Measurements from ENCODE around the gene ADRA2C.

The ADRA2C gene

DNA sequence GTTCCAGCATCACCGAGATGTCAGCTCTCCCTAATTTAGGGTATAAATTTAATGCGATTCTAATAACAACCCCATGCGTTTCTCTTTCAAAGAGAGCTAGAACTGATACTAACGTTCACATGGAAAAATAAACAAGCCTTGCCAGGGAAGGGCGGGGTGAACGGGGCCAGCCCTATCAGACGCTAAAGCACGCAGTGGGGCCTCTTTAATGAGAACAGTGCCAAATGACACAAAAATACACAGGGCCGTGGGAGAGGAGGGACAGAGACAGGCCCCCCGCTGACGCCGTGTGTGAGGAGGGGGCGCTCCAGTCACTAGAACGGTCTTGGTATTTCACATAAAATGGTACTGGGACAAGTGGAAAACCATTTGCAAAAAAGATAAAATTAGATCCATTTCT lies 21.3 kb upstream of the ADRA2C start:
- no peak overlapping the region for H3K27ac ChIP-seq
- TF ChIP-seq, protein P1, sequence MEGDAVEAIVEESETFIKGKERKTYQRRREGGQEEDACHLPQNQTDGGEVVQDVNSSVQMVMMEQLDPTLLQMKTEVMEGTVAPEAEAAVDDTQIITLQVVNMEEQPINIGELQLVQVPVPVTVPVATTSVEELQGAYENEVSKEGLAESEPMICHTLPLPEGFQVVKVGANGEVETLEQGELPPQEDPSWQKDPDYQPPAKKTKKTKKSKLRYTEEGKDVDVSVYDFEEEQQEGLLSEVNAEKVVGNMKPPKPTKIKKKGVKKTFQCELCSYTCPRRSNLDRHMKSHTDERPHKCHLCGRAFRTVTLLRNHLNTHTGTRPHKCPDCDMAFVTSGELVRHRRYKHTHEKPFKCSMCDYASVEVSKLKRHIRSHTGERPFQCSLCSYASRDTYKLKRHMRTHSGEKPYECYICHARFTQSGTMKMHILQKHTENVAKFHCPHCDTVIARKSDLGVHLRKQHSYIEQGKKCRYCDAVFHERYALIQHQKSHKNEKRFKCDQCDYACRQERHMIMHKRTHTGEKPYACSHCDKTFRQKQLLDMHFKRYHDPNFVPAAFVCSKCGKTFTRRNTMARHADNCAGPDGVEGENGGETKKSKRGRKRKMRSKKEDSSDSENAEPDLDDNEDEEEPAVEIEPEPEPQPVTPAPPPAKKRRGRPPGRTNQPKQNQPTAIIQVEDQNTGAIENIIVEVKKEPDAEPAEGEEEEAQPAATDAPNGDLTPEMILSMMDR (IDR thresholded peaks at IDR 0.05): no peak
- no peak for TF ChIP-seq ZFX (IDR thresholded peaks at IDR 0.05; ENCODE audit: borderline replicate concordance)

DNA sequence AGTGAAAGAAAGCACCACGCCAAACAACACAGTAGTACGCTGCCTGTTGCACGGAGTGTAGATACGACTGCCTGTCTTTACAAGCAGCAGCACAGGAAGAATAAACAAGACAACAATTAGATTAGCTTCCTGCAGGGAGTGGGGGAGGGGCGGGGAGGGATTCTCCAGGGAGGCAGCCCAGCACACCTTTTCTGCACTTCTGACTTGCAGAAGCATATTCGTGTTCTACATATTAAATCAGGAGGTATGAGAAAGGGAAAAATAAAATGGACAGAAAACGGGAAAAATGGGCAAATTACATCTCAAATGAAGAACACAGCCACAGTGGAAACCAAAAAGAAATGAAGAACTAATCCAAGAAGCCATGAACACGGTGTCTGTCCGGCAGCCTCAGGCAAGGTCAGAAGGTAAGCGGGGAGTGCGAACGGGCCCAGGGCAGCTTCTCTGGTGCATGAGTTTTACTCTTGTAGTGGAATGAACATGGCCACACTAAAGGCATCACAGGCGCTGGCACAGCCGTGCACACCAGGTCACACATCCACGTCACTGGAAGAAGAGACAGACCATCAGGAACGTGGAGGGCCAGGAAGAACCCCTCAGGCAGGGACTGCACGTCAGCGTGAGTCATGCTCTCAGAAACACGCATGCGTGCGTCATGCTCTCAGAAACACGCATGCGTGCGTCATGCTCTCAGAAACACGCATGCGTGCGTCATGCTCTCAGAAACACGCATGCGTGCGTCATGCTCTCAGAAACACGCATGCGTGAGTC lies 20.1 kb upstream of the ADRA2C start:
- peak overlapping the region; percentile 70 for H3K27ac ChIP-seq
- TF ChIP-seq, protein P1 (IDR thresholded peaks at IDR 0.05): no peak
- TF ChIP-seq ZFX (IDR thresholded peaks at IDR 0.05; ENCODE audit: borderline replicate concordance): no peak

DNA sequence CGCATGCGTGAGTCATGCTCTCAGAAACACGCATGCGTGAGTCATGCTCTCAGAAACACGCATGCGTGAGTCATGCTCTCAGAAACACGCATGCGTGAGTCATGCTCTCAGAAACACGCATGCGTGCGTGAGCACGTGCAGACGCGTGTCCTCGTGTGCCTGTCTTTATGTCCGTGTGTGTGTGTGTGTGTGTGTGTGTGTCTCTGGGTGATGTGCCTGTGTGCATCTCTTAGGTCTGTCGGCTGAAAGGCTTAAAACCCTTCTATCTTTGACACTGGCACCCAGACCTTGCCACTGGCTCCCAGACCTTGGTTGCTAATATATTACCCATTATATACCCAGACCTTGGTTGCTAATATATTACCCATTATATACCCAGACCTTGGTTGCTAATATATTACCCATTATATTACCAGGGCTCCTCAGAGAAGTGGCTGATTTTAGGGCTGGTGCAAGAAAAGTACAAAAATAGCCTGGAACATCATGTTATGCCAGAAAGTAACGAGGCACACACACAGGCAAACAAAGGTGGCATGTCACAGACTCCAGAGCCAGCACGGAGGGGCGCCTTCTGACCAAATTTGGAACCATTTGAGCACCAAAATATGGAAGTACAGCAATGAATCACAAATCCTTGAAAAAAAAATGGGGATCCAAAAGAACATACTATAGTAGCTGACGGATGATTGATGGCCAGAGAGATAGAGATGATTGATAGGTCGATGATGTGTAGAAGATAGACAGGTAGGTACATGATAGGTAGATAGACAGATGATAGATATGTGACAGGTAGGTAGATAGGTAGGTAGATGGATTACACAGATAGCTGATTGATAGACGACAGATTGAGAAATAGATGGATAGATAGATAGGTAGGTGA lies 19.2 kb upstream of the ADRA2C start:
- TF ChIP-seq, protein P1 (IDR thresholded peaks at IDR 0.05): no peak
- no peak for TF ChIP-seq ZFX (IDR thresholded peaks at IDR 0.05; ENCODE audit: borderline replicate concordance)

DNA sequence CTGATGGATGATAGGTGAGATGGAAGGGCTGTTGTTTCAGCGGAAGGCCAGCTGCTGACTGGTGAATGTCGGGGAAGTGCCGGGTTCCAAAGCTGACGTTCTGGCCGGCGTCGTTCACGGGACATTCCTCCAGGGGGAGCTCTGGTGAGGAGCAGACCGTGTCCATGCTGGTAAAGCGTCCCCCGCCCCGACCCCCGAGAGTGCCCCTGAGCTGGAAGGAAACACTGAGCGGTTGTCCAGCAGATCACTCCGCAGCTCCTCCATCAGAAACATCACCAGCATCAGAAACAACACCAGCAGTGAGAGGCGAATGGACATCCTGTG lies 18.6 kb upstream of the ADRA2C start:
- no peak overlapping the region for H3K27ac ChIP-seq
- TF ChIP-seq, protein P1 (IDR thresholded peaks at IDR 0.05): peak; percentile 39
- TF ChIP-seq ZFX (IDR thresholded peaks at IDR 0.05; ENCODE audit: borderline replicate concordance): no peak

More for the DNA sequence above, 19.2 kb upstream of the ADRA2C start:
- no peak overlapping the region for H3K27ac ChIP-seq

DNA sequence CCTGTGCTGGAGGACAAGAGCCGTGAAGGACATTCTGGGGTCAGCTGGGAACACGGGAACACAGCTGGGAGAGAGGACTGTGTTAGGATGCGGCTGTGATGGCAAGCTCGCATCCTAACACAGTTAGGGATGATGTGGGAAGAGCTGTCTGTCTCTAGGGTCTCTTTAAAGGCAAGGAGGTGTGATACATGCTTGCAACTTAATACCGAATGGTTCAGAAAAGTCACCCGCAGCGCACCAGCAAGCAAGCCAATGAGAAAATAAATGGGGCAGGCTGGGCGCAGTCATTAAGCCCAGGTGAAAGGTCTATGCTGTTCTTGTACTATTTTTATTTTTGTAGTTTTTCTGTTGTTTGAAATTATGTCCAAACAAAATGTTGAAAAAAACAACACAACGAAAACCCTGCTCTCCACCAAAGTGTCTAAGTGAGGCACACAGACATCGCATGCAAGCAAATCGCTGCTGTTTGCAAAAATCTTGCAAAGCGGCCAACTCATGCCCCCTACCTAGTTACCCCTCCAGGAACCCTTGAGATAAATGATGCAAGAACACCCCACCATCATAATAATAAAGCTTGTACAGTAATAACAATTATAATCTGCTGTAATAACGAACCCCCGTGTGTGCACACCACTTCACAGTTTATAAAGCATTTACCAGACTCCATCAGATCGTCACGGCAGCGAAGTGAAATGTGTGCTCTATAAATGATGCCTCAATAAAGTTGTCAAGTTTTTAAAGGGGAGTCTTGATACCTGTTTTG lies 17.9 kb upstream of the ADRA2C start:
- TF ChIP-seq, protein P1 (IDR thresholded peaks at IDR 0.05): no peak
- H3K27ac ChIP-seq: no peak overlapping the region

DNA sequence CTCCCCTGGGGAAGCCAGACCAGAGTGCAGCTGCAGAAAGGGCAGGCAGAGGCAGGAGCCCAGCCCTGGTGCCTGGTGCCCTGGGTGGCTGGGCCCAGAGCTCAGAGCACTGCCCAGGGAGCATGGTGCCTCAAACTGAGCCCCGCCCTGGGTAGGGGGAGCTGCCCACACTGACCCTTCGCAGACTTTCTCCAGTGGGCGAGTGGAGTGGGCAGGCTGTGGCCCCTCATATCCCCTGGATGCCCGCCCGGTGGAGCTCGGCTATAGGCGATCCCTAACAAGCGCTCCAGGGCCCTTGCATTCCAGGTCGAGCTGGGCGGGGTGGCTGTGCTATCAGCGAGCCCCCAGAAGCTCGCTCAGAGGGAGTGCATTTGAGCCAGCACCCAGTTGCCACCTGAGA lies 17.1 kb upstream of the ADRA2C start:
- no peak for TF ChIP-seq ZFX (IDR thresholded peaks at IDR 0.05; ENCODE audit: borderline replicate concordance)
- TF ChIP-seq, protein P1 (IDR thresholded peaks at IDR 0.05): no peak
- H3K27ac ChIP-seq: no peak overlapping the region
